ENCODE results near the gene MKNK2. TPM values are rescaled to one million over a fixed set of nuclear protein-coding genes. Genes with fewer than 3 reads are reported as not detected.

MKNK2 gene
- total RNA-seq, 2 donors from 2014 or later = 120 to 123 TPM

- no peak overlapping the region for H3K4me3 ChIP-seq (ENCODE audit: low read length)
- H3K4me1 ChIP-seq (ENCODE audit: control insufficient read depth, insufficient read depth, low read length) = peaks cover 3% of the 10 kb centered on the region
- Mint-ChIP-seq H3K9me3 (no peaks in the 10 kb centered on the region), H3K4me1 (peaks cover 4% of the 10 kb centered on the region), H3K27ac (no peak overlapping the region), H3K36me3 (ENCODE audit: low read depth) (no peaks in the 10 kb centered on the region), H3K4me3 (no peak overlapping the region), H3K27me3 (ENCODE audit: insufficient read depth) (no peaks in the 10 kb centered on the region)
- TF ChIP-seq, protein P1, sequence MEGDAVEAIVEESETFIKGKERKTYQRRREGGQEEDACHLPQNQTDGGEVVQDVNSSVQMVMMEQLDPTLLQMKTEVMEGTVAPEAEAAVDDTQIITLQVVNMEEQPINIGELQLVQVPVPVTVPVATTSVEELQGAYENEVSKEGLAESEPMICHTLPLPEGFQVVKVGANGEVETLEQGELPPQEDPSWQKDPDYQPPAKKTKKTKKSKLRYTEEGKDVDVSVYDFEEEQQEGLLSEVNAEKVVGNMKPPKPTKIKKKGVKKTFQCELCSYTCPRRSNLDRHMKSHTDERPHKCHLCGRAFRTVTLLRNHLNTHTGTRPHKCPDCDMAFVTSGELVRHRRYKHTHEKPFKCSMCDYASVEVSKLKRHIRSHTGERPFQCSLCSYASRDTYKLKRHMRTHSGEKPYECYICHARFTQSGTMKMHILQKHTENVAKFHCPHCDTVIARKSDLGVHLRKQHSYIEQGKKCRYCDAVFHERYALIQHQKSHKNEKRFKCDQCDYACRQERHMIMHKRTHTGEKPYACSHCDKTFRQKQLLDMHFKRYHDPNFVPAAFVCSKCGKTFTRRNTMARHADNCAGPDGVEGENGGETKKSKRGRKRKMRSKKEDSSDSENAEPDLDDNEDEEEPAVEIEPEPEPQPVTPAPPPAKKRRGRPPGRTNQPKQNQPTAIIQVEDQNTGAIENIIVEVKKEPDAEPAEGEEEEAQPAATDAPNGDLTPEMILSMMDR (conservative IDR thresholded peaks at IDR 0.05) = no peak
- H3K27me3 ChIP-seq (ENCODE audit: control insufficient read depth, insufficient read depth, low read length, poor library complexity, severe bottlenecking) = no peaks in the 10 kb centered on the region
- no peaks in the 10 kb centered on the region for H3K36me3 ChIP-seq (ENCODE audit: control insufficient read depth, insufficient read depth, low read length)
- H3K27ac ChIP-seq (ENCODE audit: low read depth, low read length) = no peak overlapping the region
- 88 to 98% methylated on average over 5 to 8 of the region's 8 CpGs for WGBS, 2 experiments (ENCODE audit: insufficient coverage in 1 of 2, insufficient read length in 1 of 2)
- H3K9ac ChIP-seq (ENCODE audit: extremely low read depth, low read length, poor library complexity, severe bottlenecking) = no peak overlapping the region
- H3K9me3 ChIP-seq (ENCODE audit: control insufficient read depth, low read length) = no peaks in the 10 kb centered on the region
- no peak for DNase-seq
Observed at GRCh38 chr19:2054763-2055162, 3.7 kb upstream of the MKNK2 start.

DNA sequence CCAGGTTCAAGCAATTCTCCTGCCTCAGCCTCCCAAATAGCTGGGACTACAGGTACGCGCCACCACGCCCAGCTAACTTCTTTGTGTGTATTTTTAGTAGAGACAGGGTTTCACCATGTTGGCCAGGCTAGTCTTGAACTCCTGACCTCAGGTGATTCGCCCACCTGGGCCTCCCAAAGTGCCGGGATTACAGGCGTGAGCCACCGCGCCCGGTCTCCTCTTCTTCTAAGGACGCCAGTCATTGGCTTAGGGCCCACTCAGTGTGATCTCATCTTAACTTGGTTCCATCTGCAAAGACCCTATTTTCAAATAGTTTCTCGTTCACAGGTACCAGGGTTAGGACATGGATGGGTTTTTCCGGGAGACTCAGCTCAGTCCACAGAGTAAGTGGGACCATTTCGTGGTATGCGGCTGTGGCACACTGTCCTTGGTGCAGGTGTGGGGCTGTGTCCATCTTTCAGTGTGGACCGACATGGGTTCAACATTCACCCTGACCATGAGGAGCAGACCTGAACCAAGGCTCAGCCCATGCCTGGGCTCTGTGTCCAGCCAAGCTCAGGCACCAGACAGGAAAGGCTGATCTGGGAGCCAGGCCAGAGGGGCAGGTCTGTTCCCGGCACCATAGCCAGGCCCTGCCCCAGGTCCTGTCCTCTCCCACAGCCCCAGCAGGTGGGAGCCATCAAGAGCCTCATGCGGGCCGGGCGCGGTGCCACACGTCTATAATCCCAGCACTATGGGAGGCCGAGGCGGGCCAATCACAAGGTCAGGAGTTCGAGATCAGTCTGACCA is 2.8 kb upstream of the MKNK2 start:
- Mint-ChIP-seq H3K9me3 (no peaks in the 10 kb centered on the region), H3K36me3 (ENCODE audit: low read depth) (no peaks in the 10 kb centered on the region), H3K4me3 (no peak overlapping the region), H3K27me3 (ENCODE audit: insufficient read depth) (no peaks in the 10 kb centered on the region), H3K4me1 (peaks cover 2% of the 10 kb centered on the region), H3K27ac (no peak overlapping the region)
- Histone ChIP-seq H3K9ac (ENCODE audit: extremely low read depth, low read length, poor library complexity, severe bottlenecking) (no peak overlapping the region), H3K4me3 (ENCODE audit: low read length) (no peak overlapping the region), H3K27ac (ENCODE audit: low read depth, low read length) (no peak overlapping the region), H3K36me3 (ENCODE audit: control insufficient read depth, insufficient read depth, low read length) (no peaks in the 10 kb centered on the region), H3K4me1 (ENCODE audit: control insufficient read depth, insufficient read depth, low read length) (peaks cover 10% of the 10 kb centered on the region), H3K9me3 (ENCODE audit: control insufficient read depth, low read length) (no peaks in the 10 kb centered on the region), H3K27me3 (ENCODE audit: control insufficient read depth, insufficient read depth, low read length, poor library complexity, severe bottlenecking) (no peaks in the 10 kb centered on the region)
- TF ChIP-seq, protein P1 (conservative IDR thresholded peaks at IDR 0.05) = no peak
- 94 to 96% methylated on average over 22 to 24 of the region's 24 CpGs for WGBS, 2 experiments (ENCODE audit: insufficient coverage in 1 of 2, insufficient read length in 1 of 2)
- DNase-seq = no peak

DNA sequence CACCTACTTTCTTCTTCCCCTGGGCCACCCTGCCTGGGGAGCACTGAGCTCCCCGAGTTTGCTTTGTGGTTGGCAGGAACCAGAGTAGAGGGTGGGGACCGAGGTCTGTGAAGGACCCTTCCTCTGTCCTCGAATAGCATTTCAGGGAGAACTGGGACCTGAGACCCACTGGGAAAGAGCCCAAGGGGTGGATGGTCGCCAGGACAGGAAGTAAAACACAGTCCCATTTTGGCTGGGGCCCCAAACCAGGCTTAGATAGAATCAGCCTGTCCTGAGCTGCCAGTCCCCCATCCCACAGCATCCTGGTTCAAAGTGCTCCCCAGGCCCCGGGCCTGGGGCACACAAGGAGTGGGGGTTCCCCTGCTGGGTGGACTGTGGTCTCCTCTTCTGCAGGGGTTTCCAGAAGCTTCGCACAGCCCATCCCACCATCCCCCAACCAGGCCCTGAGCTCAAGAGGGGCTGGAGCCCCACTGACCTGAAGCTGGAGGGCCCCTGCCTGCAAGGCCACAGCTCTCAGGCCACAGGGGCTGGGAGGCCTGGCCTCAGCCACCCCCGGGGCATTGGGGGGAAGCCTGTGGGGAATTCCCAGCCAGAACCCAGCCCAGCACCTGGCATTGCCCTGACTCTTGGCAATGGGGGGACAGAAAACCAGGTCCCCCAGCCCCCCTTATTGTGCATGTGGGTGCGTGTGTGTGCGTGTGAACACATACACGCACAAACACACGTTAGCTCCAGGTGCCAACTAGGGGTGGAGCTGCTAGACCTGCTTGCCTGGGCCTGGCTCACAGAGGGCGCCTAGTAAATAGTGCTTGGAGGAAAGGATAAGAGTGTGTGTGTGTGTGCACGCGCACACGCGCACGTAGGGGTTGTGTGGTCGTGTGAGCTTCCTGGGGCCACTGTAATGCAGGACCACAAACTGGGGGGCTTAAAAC is 995 bp upstream of the MKNK2 start:
- H3K9ac ChIP-seq (ENCODE audit: extremely low read depth, low read length, poor library complexity, severe bottlenecking) = peak overlapping the region; percentile 70
- H3K27ac ChIP-seq (ENCODE audit: low read depth, low read length) = peak overlapping the region; percentile 58

More for the DNA sequence above, 995 bp upstream of the MKNK2 start:
- WGBS, 2 experiments (ENCODE audit: insufficient coverage in 1 of 2, insufficient read length in 1 of 2) = 82 to 89% methylated on average over 14 to 18 of the region's 18 CpGs
- TF ChIP-seq, protein P1 (conservative IDR thresholded peaks at IDR 0.05) = no peak
- no peak for DNase-seq
- Mint-ChIP-seq H3K27ac (peak overlapping the region; percentile 55), H3K4me3 (peak overlapping the region; percentile 66), H3K9me3 (no peaks in the 10 kb centered on the region), H3K27me3 (ENCODE audit: insufficient read depth) (no peaks in the 10 kb centered on the region), H3K36me3 (ENCODE audit: low read depth) (no peaks in the 10 kb centered on the region), H3K4me1 (no peaks in the 10 kb centered on the region)
- peaks cover 5% of the 10 kb centered on the region for H3K36me3 ChIP-seq (ENCODE audit: control insufficient read depth, insufficient read depth, low read length)
- peaks cover 10% of the 10 kb centered on the region for H3K4me1 ChIP-seq (ENCODE audit: control insufficient read depth, insufficient read depth, low read length)
- no peaks in the 10 kb centered on the region for H3K27me3 ChIP-seq (ENCODE audit: control insufficient read depth, insufficient read depth, low read length, poor library complexity, severe bottlenecking)
- peak overlapping the region; percentile 65 for H3K4me3 ChIP-seq (ENCODE audit: low read length)
- H3K9me3 ChIP-seq (ENCODE audit: control insufficient read depth, low read length) = no peaks in the 10 kb centered on the region

Data from endodermal cell (in vitro differentiated cells).